ENCODE data around the gene LYZL6. TPM values are rescaled to one million over a fixed set of nuclear protein-coding genes. Genes with fewer than 3 reads are reported as not detected.

Gene LYZL6
- total RNA-seq, 1 experiment from 2014 or later: not detected

DNA sequence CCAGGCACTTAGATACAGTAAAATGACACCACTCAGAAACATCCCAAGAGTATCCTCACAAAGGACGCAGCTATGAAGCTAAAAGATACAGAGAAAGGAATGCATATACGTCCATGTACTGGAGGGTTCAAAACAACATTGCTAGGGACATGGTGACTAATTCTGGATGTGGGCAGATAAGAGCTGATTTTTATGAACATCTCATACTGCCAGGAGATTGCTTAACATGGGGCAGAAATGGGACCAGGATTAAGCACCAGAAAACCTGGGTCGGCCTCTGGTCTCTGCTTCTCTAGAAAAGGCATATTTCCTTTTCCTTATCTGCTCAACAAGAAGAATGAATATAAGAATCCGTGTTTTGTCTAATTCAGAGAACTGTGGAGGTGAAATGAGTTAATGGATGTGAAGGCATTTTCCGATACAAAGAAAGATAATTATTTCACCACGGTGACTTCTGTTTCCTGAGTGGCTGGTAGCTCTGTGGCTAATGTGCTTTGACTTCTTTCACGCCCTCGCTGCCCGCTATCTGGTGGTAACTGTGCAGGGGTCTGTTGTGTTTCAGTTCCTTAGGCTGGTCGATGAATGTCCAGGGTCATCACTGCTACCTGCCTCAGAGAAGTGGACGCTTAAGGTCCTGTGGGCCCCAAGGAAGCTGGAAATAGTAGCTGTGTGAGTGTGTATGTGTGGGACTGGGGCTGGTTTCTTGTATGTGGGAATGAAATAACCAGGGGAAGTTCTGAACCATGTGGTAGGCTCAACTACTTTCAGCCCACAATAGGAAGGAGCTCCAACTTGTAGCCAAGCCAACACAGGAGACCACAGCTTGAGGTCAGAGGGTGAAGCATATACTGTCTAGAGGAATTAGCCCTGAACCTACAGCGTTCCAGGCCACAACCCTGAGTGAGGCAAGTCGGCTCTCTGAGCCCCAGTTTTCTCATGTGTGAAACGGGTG is 47.6 kb downstream of the LYZL6 start:
- Histone ChIP-seq H4K20me1 (ENCODE audit: insufficient read depth) (no peaks in the 10 kb centered on the region), H3K4me3 (replicated peaks in 1 of 2; ENCODE audit: low read depth in 1 of 2, low read length in 2 of 2) (no peak overlapping the region), H3K9me2 (ENCODE audit: insufficient read depth) (no peaks in the 10 kb centered on the region), H3K79me2 (ENCODE audit: insufficient read depth, low read length) (no peaks in the 10 kb centered on the region), H3K4me1 (ENCODE audit: control insufficient read depth in 1 of 2, insufficient read depth in 2 of 2, low read length in 2 of 2) (no peaks in the 10 kb centered on the region), H3K9me3 (ENCODE audit: control insufficient read depth in 1 of 2, insufficient read depth in 1 of 2, low read depth in 1 of 2, low read length in 2 of 2) (no peaks in the 10 kb centered on the region), H3K27me3 (ENCODE audit: insufficient read depth, low read length) (no peaks in the 10 kb centered on the region), H3K36me3 (ENCODE audit: control insufficient read depth in 1 of 2, insufficient read depth in 2 of 2, low read length in 2 of 2) (no peaks in the 10 kb centered on the region), H3K27ac (ENCODE audit: low read depth, low read length) (no peak overlapping the region), H2AFZ (ENCODE audit: low read depth, low read length, poor library complexity, severe bottlenecking) (no peak overlapping the region), H3K4me2 (ENCODE audit: low read length) (no peak overlapping the region), H3K9ac (ENCODE audit: low read length) (no peak overlapping the region)
- ChIA-PET POLR2A (no interaction called here), CTCF (no interaction called here), RAD21 (ENCODE audit: low non-redundant PET in 1 of 2, low total read pairs in 2 of 2, uncharacterized antibody in 2 of 2, unreplicated experiment in 2 of 2) (no interaction called here)
- intact Hi-C loops (cut with micrococcal nuclease): no loop called here
- DNase-seq (ENCODE audit: low read depth, low spot score) (no peak), ATAC-seq (no peak)
- BruUV-seq (replicated peaks): no TSS peak
- TF ChIP-seq EGR1 (IDR thresholded peaks at IDR 0.05; ENCODE audit: low read depth): no peak
- TF ChIP-seq, protein P1, sequence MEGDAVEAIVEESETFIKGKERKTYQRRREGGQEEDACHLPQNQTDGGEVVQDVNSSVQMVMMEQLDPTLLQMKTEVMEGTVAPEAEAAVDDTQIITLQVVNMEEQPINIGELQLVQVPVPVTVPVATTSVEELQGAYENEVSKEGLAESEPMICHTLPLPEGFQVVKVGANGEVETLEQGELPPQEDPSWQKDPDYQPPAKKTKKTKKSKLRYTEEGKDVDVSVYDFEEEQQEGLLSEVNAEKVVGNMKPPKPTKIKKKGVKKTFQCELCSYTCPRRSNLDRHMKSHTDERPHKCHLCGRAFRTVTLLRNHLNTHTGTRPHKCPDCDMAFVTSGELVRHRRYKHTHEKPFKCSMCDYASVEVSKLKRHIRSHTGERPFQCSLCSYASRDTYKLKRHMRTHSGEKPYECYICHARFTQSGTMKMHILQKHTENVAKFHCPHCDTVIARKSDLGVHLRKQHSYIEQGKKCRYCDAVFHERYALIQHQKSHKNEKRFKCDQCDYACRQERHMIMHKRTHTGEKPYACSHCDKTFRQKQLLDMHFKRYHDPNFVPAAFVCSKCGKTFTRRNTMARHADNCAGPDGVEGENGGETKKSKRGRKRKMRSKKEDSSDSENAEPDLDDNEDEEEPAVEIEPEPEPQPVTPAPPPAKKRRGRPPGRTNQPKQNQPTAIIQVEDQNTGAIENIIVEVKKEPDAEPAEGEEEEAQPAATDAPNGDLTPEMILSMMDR (IDR thresholded peaks at IDR 0.05 in 2 of 3, conservative IDR thresholded peaks at IDR 0.05 in 1 of 3; ENCODE audit: borderline replicate concordance in 1 of 3, insufficient read depth in 1 of 3, low read depth in 2 of 3, low read length in 2 of 3): no peak

DNA sequence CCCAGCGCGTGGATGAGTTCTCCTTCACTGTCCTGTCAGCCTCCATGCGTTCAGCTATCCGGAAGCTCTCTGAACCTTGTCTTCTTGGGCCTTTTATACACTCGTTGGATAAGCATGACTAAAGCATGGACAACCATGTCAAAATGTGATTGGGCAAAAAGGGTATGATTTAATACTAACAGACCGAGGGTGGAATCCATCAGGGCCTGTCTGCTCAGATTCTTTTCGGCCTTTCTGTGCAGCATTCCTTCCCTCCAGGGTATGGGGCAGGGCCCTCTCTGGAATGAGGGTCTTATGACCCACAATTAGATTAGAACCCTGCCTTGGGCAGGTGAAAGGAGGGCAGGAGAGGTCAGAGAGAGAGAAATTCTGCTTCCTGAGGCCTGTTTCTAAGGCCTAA is 49.3 kb downstream of the LYZL6 start:
- Histone ChIP-seq H4K20me1 (ENCODE audit: insufficient read depth) (no peaks in the 10 kb centered on the region), H3K4me3 (replicated peaks in 1 of 2; ENCODE audit: low read depth in 1 of 2, low read length in 2 of 2) (no peak overlapping the region), H2AFZ (ENCODE audit: low read depth, low read length, poor library complexity, severe bottlenecking) (no peak overlapping the region), H3K27ac (ENCODE audit: low read depth, low read length) (no peak overlapping the region), H3K4me2 (ENCODE audit: low read length) (no peak overlapping the region), H3K9me3 (ENCODE audit: control insufficient read depth in 1 of 2, insufficient read depth in 1 of 2, low read depth in 1 of 2, low read length in 2 of 2) (no peaks in the 10 kb centered on the region), H3K27me3 (ENCODE audit: insufficient read depth, low read length) (no peaks in the 10 kb centered on the region), H3K4me1 (ENCODE audit: control insufficient read depth in 1 of 2, insufficient read depth in 2 of 2, low read length in 2 of 2) (no peaks in the 10 kb centered on the region), H3K79me2 (ENCODE audit: insufficient read depth, low read length) (no peaks in the 10 kb centered on the region), H3K9ac (ENCODE audit: low read length) (no peak overlapping the region), H3K36me3 (ENCODE audit: control insufficient read depth in 1 of 2, insufficient read depth in 2 of 2, low read length in 2 of 2) (no peaks in the 10 kb centered on the region), H3K9me2 (ENCODE audit: insufficient read depth) (no peaks in the 10 kb centered on the region)
- DNase-seq (ENCODE audit: low read depth, low spot score): no peak
- BruUV-seq (replicated peaks): no TSS peak
- intact Hi-C loops (cut with micrococcal nuclease): no loop called here
- ChIA-PET RAD21 (ENCODE audit: low non-redundant PET in 1 of 2, low total read pairs in 2 of 2, uncharacterized antibody in 2 of 2, unreplicated experiment in 2 of 2) (no interaction called here), CTCF (no interaction called here), POLR2A (no interaction called here)
- no peak for ATAC-seq
- TF ChIP-seq ELF1 (IDR thresholded peaks at IDR 0.05; ENCODE audit: borderline replicate concordance, low read depth): no peak
- no peak for TF ChIP-seq POLR2A (IDR thresholded peaks at IDR 0.05; ENCODE audit: borderline replicate concordance, extremely low read depth, insufficient read depth, insufficient read length)
- TF ChIP-seq ZNF274 (IDR thresholded peaks at IDR 0.05; ENCODE audit: low read depth, low read length): no peak
- TF ChIP-seq CBX3 (IDR thresholded peaks at IDR 0.05; ENCODE audit: low read depth): no peak
- TF ChIP-seq, protein P1 (IDR thresholded peaks at IDR 0.05 in 2 of 3, conservative IDR thresholded peaks at IDR 0.05 in 1 of 3; ENCODE audit: borderline replicate concordance in 1 of 3, insufficient read depth in 1 of 3, low read depth in 2 of 3, low read length in 2 of 3): no peak
- TF ChIP-seq, protein P2, sequence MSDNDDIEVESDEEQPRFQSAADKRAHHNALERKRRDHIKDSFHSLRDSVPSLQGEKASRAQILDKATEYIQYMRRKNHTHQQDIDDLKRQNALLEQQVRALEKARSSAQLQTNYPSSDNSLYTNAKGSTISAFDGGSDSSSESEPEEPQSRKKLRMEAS (IDR thresholded peaks at IDR 0.05): no peak
- TF ChIP-seq, protein P3, sequence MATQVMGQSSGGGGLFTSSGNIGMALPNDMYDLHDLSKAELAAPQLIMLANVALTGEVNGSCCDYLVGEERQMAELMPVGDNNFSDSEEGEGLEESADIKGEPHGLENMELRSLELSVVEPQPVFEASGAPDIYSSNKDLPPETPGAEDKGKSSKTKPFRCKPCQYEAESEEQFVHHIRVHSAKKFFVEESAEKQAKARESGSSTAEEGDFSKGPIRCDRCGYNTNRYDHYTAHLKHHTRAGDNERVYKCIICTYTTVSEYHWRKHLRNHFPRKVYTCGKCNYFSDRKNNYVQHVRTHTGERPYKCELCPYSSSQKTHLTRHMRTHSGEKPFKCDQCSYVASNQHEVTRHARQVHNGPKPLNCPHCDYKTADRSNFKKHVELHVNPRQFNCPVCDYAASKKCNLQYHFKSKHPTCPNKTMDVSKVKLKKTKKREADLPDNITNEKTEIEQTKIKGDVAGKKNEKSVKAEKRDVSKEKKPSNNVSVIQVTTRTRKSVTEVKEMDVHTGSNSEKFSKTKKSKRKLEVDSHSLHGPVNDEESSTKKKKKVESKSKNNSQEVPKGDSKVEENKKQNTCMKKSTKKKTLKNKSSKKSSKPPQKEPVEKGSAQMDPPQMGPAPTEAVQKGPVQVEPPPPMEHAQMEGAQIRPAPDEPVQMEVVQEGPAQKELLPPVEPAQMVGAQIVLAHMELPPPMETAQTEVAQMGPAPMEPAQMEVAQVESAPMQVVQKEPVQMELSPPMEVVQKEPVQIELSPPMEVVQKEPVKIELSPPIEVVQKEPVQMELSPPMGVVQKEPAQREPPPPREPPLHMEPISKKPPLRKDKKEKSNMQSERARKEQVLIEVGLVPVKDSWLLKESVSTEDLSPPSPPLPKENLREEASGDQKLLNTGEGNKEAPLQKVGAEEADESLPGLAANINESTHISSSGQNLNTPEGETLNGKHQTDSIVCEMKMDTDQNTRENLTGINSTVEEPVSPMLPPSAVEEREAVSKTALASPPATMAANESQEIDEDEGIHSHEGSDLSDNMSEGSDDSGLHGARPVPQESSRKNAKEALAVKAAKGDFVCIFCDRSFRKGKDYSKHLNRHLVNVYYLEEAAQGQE (IDR thresholded peaks at IDR 0.05; ENCODE audit: low read depth): no peak
- no peak for TF ChIP-seq EZH2phosphoT487 (IDR thresholded peaks at IDR 0.05; ENCODE audit: borderline replicate concordance)
- TF ChIP-seq POLR2AphosphoS5 (IDR thresholded peaks at IDR 0.05; ENCODE audit: low read depth, low read length): no peak
